ENCODE measurements around the gene SMC1B.
"Not testable (repeated sequence)": the region's sequence is repeated elsewhere in the genome, so short reads cannot be mapped to it uniquely, and the experiment has no call there.

SMC1B gene

DNA sequence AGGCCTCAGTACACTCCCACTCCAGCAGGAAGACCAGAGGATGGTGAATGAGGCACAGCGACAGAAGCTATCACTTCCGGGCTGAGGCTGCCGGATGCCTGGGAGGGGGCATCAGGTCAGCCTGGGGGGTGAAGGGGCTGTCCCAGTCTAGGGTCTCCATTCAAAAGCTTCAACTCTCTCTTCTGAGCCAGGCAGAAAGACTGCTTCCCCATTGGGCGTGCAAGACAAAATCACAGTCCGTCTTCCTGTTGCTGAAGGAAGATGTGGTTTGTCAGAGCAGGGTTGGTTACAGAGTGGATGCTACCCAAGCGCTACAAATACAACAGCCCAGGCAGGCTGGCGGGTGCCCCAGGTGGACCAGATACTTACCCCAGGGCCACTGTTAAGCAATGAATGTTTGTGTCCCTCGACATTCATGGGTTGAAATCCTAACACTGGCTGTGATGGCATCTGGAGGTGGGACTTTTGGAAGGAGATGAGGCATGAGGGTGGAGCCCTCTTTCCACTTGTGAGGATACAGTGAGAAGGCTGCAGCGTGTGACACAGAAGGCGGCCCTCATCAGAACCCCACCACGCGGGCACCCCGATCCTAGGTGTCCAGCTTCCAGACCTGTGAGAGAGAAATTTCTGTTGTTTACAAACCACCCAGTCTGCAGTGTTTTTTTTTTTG, 116.6 kb downstream of the SMC1B start:
- DNase-seq = no peak

DNA sequence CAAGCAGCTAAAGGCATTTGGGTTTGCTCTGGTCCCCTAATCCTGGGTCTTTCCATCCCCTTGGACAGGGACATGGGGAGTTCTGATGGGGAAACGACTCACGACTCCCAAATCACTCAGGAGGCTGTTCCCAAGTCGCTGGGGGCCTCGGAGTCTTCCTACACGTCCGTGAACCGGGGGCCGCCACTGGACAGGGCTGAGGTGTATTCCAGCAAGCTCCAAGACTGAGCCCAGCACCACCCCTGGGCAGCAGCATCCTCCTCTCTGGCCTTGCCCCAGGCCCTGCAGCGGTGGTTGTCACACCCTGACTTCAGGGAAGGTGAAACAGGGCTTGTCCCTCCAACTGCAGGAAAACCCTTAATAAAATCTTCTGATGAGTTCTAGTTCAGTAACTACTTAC, 117.9 kb downstream of the SMC1B start:
- DNase-seq = no peak

DNA sequence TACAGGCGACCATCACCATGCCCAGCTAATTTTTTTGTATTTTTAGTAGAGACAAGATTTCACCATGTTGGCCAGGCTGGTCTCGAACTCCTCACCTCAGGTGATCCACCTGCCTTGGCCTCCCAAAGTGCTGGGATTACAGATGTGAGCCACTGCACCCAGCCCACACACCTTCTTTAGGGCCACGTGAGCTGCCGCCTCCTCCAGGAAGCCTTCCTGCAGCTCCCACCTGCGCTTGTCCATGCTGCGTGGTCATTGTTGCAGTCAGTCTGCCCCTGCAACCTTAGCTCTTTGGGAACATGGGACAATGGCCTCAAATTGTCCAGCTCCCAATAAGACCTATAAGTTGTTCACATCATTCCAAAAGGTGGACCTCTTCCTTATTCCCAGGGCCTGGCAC, 118.4 kb downstream of the SMC1B start:
- not testable (repeated sequence) for DNase-seq
